ENCODE data around the gene NUP155.
"Not testable (repeated sequence)": the region's sequence is repeated elsewhere in the genome, so short reads cannot be mapped to it uniquely, and the experiment has no call there.

NUP155 gene

DNA sequence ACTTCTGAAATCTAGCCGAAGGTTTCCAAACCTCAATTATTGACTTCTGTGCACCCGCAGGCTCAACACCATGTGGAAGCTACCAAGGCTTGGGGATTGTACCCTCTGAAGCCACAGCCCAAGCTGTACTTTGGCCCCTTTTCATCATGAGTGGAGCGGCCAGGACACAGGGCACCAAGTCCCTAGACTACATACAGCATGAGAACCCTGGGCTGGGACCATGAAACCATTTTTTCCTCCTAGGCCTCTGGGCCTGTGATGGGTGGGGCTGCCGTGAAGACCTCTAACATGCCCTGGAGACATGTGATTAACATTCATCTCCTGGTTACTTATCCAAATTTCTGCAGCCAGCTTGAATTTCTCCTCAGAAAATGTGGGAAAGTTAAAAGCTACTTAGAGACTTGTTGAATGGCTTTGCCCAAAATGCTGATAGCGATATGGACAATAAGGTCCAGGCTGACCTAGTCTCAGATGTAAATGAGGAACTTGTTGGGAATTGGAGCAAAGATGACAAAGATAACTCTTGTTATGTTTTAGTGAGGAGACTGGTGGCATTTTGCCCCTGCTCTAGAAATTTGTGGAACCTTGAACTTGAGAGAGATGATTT, 87.6 kb downstream of the NUP155 start:
- DNase-seq (ENCODE audit: low read depth) = no peak

DNA sequence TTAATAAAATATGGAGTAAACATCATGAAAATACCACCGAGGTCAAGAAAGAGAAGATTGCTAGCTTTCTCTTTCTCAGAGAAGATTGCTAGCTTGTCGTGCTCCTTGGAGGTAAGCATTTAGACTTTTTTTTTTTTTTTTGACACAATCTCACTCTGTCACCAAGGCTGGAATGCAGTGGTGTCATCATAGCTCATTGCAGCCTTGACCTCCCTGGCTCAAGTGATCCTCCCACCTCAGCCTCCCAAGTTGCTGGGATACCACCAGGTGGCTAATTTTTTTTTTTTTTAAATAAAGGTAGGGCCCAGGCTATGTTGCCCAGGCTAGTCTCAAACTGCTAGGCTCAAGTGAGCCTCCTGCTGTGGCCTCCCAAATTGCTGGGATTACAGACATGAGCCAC, 95.4 kb downstream of the NUP155 start:
- DNase-seq (ENCODE audit: low read depth) = no peak

DNA sequence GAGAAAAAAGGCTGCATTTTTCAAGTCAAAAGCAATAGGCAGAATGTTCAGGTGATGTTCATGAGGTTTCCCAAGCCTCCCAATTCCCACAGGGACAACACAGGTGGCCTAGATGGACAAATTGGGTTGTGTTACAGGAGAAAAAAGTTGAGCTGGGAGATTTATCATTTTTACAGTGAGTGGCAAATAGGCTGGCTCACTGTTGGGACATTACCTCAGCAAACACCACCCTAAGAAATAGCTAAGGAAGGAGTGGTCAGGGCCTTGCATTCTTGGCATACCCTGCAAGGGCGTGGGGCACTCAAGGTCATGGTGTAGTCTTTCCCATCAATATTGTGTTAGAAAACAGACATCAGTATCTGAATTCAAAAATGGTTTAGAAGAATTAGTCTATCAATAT, 98.4 kb downstream of the NUP155 start:
- no peak for DNase-seq (ENCODE audit: low read depth)

DNA sequence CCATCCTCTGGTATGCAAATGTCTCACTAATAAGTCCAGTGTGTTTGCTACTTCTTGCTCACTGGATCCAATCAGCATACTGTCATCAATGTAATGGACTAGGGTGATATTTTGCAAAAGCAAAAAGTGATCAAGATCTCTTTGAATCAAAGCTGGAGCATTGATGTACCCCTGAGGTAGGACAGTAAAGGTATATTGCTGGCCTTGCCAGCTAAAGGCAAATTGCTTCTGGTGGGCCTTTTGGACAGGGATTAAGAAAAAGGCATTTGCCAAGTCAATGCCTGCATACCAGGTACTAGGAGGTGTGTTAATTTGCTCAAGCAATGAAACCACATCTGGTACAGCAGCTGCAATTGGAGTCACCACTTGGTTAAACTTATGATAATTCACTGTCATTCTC, 102.8 kb downstream of the NUP155 start:
- not testable (repeated sequence) for DNase-seq (ENCODE audit: low read depth)

DNA sequence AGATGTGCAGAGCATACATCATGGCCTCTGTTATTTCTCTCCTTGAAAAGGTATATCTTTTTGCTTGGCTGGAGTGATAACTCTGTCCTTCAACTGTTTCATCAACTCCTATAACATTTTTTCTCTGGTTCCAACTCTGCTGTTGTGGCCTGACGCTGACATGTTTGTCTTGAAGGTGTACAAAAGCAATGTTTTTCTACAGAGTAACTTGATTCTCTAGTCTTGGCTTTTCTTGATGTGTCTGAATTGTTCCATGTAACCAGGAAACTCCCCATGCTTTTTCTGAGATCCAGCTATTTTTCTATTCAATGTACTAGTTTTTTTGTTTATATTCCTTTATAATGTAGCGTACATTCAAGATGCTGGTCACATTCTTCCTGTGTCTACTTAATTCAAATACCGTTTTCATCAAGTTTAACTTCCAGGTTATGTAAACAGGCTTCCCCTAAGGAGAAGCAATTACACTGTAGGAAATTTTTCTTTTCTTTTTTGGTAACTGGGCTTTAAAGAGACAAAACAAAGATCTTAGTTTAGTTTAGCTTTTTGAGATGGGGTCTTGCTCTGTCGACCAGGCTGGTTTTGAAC, 115.0 kb downstream of the NUP155 start:
- DNase-seq (ENCODE audit: low read depth) = no peak

DNA sequence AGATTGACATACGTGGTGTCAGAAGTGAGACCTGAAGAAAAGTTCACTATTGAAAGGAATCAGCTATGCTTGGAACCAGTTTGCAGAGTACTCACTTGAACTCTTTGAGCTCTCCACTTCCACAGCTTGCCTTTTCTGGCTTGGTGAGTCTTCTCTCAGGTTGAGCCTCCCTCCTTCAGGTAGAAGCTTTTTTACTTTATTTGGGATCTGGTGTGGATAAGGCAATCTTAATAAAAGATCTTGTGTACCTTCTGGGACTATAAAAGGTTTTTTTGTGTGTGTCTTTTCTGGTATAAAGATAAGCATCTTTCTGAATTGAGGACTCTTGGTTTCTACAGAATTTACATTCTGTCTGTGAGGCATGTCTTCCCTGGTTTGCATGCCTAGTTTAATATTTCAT, 116.3 kb downstream of the NUP155 start:
- DNase-seq (ENCODE audit: low read depth) = no peak

DNA sequence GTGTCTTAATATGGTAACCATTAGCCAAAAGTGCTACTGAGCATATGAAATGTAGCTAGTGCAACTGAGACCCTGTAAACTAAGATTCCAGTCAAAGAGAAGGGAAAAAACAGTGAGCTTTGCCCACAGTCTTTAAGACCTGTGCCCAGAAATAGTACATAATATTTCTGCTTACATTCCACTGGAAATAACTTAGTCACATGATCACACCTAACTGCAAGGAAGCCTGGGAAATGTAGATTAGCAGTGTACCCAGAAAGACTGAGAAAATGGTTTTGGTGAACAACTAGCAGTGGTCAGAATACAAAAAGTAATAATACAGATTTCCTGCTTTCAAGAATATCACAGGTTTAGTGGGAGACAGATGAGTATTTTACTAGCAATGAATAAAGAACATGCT, 119.2 kb downstream of the NUP155 start:
- no peak for DNase-seq (ENCODE audit: low read depth)

DNA sequence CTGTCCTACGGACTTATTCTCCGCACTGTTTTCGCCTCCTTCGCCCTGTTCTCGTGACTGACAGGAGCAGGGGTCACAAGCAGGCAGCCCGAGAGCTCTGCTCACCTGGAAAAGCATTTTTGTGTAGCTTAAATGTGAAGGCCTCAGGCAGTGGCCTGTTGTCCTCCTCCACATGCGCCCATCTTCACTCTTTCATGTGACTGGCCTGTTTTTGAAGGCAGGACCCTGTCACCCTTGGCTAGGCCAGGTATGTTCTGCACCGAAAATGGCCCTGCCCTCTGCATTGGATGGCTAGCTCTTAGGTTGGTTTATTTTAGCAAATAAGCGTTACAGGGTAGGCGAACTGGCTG, 121.1 kb downstream of the NUP155 start:
- no peak for DNase-seq (ENCODE audit: low read depth)

DNA sequence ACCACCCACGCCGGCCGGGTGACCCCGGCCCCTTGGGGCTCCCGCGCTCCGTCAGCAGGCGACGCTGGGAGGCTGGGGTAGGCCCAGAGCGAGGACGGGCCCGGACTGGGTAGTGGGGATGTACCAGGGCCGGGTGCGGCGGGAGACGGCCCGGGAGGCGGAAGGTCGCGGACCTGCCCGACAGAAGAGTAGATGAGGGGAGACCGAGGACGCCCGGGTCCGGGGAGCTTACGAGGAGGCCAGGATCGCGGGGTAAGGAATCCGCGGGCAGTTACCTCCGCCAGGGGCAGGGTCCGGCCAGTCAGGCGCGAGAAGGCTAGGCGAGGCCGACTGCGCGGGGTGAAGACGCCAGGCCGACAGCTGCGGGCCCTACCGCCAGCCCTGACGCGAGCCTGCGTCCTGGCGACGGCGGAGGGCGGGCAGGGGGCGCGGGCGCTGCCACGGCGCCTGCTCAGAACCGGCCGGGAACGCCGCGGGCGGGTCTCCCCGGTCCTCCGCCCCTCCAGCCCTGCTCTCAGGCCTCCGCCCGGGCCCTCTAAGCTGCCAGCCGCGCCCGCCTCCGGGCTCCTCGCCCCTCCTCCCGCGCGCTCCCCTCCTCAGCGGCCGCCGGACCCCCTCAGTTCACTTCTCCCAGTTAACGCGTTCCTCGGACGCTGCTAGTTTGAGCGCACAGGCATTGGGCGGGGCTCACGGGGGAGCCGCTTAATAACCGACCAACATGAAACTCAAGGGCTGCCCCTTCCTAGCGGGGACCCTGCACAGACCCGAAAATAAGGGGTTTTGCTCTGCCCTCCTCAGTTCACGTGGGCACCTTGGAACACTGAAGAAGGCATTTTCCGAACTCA, 121.7 kb downstream of the NUP155 start, which contains the start of gene CPLANE1:
Gene CPLANE1, minus strand, starts transcription at position 407 of the 845 bp plus-strand sequence. CDS start 1,678 bp downstream, outside the sequence.
- no peak for DNase-seq (ENCODE audit: low read depth)

DNA sequence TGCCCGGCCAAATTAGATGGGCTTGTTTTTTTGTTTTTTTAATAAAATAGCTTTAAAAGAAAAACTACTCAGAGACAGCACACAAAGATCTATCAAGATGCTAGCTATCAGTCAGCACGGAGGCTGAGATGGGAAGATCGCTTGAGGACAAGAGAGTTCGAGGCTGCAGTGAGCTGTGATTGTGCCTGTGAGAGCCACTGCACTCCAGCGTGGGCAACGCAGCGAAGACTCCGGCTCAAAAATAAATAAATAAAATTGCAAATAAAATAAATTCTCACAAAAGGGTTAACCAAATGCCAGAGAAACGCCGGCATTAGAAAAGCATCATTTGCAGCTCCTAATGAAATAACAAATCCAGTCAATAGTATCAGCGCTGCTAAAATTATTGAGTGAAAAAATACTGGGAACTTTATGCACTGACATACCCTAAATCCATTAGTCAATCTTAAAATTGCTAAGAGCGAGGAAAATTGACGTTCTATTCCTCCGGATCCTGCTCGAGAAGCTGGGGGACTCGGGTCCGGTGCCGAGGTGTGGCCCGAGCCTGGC, 122.4 kb downstream of the NUP155 start:
- DNase-seq (ENCODE audit: low read depth) = no peak

DNA sequence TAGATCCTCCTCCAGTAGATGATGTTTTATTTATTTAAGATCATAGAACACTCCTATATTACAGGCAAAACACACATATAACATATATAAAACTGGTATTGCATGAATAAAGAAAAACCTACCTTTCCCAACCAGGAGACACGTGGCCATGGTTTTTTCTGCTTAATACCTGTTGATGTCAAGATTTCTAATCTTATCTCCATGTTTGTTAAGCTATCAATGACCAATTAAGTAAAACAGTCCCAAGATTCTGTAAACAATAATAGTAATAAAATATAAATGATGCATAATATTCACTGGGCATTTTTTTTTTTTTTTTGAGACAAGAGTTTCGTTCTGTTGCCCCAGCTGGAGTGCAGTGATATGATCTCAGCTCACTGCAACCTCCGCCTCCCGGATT, 123.4 kb downstream of the NUP155 start:
- DNase-seq (ENCODE audit: low read depth) = no peak

DNA sequence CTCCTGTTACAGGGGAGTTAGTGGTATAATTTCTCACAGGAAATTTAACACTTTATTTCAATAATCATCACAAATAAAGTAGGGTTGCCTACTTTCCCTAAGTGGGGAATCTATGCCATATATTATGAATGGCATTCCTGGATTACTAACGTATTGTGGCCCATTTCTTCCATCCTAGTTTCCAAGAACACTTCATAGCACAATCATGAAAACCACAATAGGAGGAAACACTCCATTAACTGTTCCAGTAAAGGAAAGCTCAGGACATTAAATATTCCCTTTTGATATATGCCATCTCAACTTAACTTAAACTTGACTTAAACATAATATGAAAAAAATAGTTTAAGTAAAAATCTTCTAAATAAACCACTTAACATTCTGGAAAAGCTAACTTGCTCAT, 123.9 kb downstream of the NUP155 start:
- no peak for DNase-seq (ENCODE audit: low read depth)

Measured in non-pigmented ciliary epithelial cell (primary cell).